PC-9 (cell line): ENCODE data around the gene GRM1. TPM values are rescaled to one million over a fixed set of nuclear protein-coding genes. Genes with fewer than 3 reads are reported as not detected.
A peak's percentile ranks its signal among the peaks of the same experiment; 100 is the strongest.

Experiments used
- BruUV-seq: library from RNA; stranded (reverse); fragments of 400-500 nt; replicated peaks from 2 replicates; lab custom pipeline; 2021; lab: Mats Ljungman, UMichigan
- CTCF ChIA-PET: fragments of 300-600 bp; sonication (Branson Sonifier 250); formaldehyde crosslinking; loops from one replicate; lab custom pipeline; 2022; ENCODE audit warnings: antibody characterized with exemption; lab: Charles Lee
- POLR2A ChIA-PET: fragments of 300-600 bp; sonication (Branson Sonifier 250); formaldehyde crosslinking; loops from one replicate; lab custom pipeline; 2022; ENCODE audit warnings: antibody characterized with exemption; ENCODE audit not compliant: unreplicated experiment; lab: Charles Lee
- DNase-seq, 2 experiments: peaks; one replicate each; pipeline versions ENCODE4 v3.0.0 to v3.0.0-alpha.2; 2015 to 2022; ENCODE audit warnings: mixed read lengths in 1 of 2
- H2AFZ ChIP-seq: fragments of 200-600 bp; sonication (generic); 2 replicates; pipeline ENCODE4 v1.8.1; 2017; ENCODE audit warnings: antibody characterized with exemption
- H3F3A ChIP-seq: fragments of 200-600 bp; sonication (generic); 2 replicates; pipeline ENCODE4 v1.8.1; 2017; ENCODE audit warnings: antibody characterized with exemption, mild to moderate bottlenecking, low read depth; ENCODE audit not compliant: insufficient read depth
- H3K27ac ChIP-seq: fragments of 200-600 bp; sonication (generic); 2 replicates; pipeline ENCODE4 v1.6.1; 2016; ENCODE audit warnings: mixed run types
- H3K27me3 ChIP-seq: fragments of 200-600 bp; sonication (generic); 2 replicates; pipeline ENCODE4 v1.6.1; 2016; ENCODE audit warnings: low read depth, mixed run types; ENCODE audit not compliant: insufficient read depth
- H3K36me3 ChIP-seq: fragments of 200-600 bp; sonication (generic); 2 replicates; pipeline ENCODE4 v1.6.1; 2016; ENCODE audit warnings: low read depth, mixed run types
- H3K4me1 ChIP-seq: fragments of 200-600 bp; sonication (generic); replicated peaks from 2 replicates; pipeline ENCODE4 v1.6.1; 2016; ENCODE audit warnings: mixed run types; ENCODE audit not compliant: insufficient read depth
- H3K4me2 ChIP-seq: fragments of 200-600 bp; sonication (generic); 2 replicates; pipeline ENCODE4 v1.6.1; 2017; ENCODE audit warnings: mixed run types
- H3K4me3 ChIP-seq: fragments of 200-600 bp; sonication (generic); 2 replicates; pipeline ENCODE4 v1.6.1; 2016; ENCODE audit warnings: mixed run types
- H3K79me2 ChIP-seq: fragments of 200-600 bp; sonication (generic); 2 replicates; pipeline ENCODE4 v1.6.1; 2017; ENCODE audit warnings: low read depth, mixed run types
- H3K9me2 ChIP-seq: fragments of 200-600 bp; sonication (generic); 2 replicates; pipeline ENCODE4 v1.8.1; 2017; ENCODE audit warnings: mild to moderate bottlenecking; ENCODE audit not compliant: insufficient read depth
- H3K9me3 ChIP-seq: fragments of 200-600 bp; sonication (generic); 2 replicates; pipeline ENCODE4 v1.8.1; 2016; ENCODE audit warnings: low read depth; ENCODE audit not compliant: insufficient read depth
- H4K20me1 ChIP-seq: fragments of 200-600 bp; sonication (generic); 2 replicates; pipeline ENCODE4 v1.8.1; 2017; ENCODE audit not compliant: insufficient read depth
- CTCF ChIP-seq: fragments of 200-600 bp; sonication (generic); conservative IDR thresholded peaks from 2 replicates; pipeline ENCODE4 v1.6.1; 2017; ENCODE audit warnings: mixed run types, antibody characterized with exemption, mild to moderate bottlenecking, moderate library complexity
- EZH2 ChIP-seq: fragments of 200-600 bp; sonication (generic); IDR thresholded peaks from 2 replicates; pipeline ENCODE4 v1.8.0; 2017; ENCODE audit warnings: antibody characterized with exemption, low read depth
- intact Hi-C: fragments of 100-400 bp; cut with micrococcal nuclease; formaldehyde crosslinking; loops from one replicate; pipeline ENCODE4 v1.10.0; 2022; ENCODE audit not compliant: unreplicated experiment
- total RNA-seq: library from RNA; stranded (reverse); gene quantifications from 2 replicates; pipeline ENCODE4 v1.2.3, GENCODE V29; 2021

Gene GRM1
- total RNA-seq, 1 experiment from 2014 or later, result 0.26 TPM

DNA sequence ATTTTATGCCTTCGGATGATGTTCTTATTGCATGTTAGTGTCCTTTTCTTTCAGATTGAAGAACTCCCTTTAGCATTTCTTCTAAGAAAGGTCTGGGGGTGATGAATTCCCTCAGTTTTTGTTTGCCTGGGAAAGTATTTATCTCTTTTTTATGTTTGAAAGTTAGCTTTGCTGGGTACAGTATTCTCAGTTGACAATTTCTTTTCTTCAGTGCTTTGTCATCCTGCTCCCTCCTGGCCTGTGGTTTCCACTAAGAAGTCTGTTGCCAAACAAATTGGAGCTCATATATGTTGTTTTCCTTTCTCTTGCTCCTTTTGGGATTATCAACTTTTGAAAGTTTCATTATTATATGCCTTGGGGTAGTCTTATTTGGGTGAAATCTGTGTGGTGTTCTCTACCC lies 11.5 kb downstream of the GRM1 start:
- Histone ChIP-seq H3K9me3 (no peaks in the 10 kb centered on the region), H3K9me2 (no peaks in the 10 kb centered on the region), H3K27ac (no peak overlapping the region), H3K27me3 (no peaks in the 10 kb centered on the region), H3K4me3 (no peak overlapping the region), H3K4me2 (no peak overlapping the region), H3K36me3 (no peaks in the 10 kb centered on the region), H3K4me1 (no peaks in the 10 kb centered on the region), H3K79me2 (no peaks in the 10 kb centered on the region), H3F3A (no peaks in the 10 kb centered on the region), H4K20me1 (no peaks in the 10 kb centered on the region), H2AFZ (no peak overlapping the region)
- DNase-seq, result no peak
- ChIA-PET CTCF (no interaction called here), POLR2A (no interaction called here)
- TF ChIP-seq CTCF, result no peak
- TF ChIP-seq EZH2, result no peak
- no TSS peak for BruUV-seq
- intact Hi-C loops, result no loop called here

DNA sequence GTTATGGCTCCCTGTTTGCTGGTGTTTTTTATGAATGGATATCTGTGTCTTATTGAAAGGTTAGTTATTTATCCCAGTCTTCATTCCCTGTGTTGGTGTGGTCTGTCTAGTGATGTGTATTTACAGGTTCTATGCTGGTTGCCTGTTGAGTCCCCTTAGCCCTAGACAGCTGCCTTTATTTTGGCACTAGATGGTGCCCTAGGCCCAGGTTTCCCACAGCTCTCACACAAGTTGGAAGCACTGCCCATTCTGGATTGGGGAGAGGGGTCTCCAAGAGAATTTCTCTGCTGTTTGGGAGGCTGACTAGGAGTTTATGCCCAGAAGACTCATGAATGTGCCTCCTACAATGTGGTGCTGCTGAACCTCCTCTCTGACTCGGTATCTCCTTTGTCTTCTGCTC lies 12.4 kb downstream of the GRM1 start:
- no peaks in the 10 kb centered on the region for H3F3A ChIP-seq

GRCh38 chr6:146047371-146047770 lies 18.5 kb downstream of the GRM1 start:
- no peak overlapping the region for H3K4me3 ChIP-seq
- ChIA-PET POLR2A (no interaction called here), CTCF (no interaction called here)
- H3K4me1 ChIP-seq, result no peaks in the 10 kb centered on the region
- no peak overlapping the region for H2AFZ ChIP-seq
- no peaks in the 10 kb centered on the region for H3F3A ChIP-seq
- no peak for DNase-seq
- no peaks in the 10 kb centered on the region for H3K36me3 ChIP-seq
- no peaks in the 10 kb centered on the region for H3K79me2 ChIP-seq
- no peaks in the 10 kb centered on the region for H3K27me3 ChIP-seq
- intact Hi-C loops, result no loop called here
- no peaks in the 10 kb centered on the region for H4K20me1 ChIP-seq
- H3K9me2 ChIP-seq, result no peaks in the 10 kb centered on the region
- H3K9me3 ChIP-seq, result no peaks in the 10 kb centered on the region
- TF ChIP-seq EZH2 (no peak), CTCF (no peak)
- no peak overlapping the region for H3K27ac ChIP-seq
- no peak overlapping the region for H3K4me2 ChIP-seq
- no TSS peak for BruUV-seq

More for the DNA sequence above, 12.4 kb downstream of the GRM1 start:
- POLR2A ChIA-PET, result no interaction called here
- Histone ChIP-seq H3K27ac (no peak overlapping the region), H3K4me3 (no peak overlapping the region), H3K79me2 (no peaks in the 10 kb centered on the region), H4K20me1 (no peaks in the 10 kb centered on the region), H2AFZ (no peak overlapping the region), H3K9me3 (no peaks in the 10 kb centered on the region), H3K4me1 (no peaks in the 10 kb centered on the region), H3K9me2 (no peaks in the 10 kb centered on the region), H3K36me3 (no peaks in the 10 kb centered on the region), H3K27me3 (no peaks in the 10 kb centered on the region), H3K4me2 (no peak overlapping the region)
- intact Hi-C loops, result no loop called here
- CTCF ChIA-PET, result no interaction called here
- TF ChIP-seq CTCF, result peak; percentile 58
- TF ChIP-seq EZH2, result no peak
- DNase-seq, result peak in 1 of 2 experiments; percentile 5
- no TSS peak for BruUV-seq
